ENCODE results near the gene SNTB2.
"Not testable (repeated sequence)": the region's sequence is repeated elsewhere in the genome, so short reads cannot be mapped to it uniquely, and the experiment has no call there.

The SNTB2 gene

GRCh38 chr16:69277413-69277812 is 90.4 kb downstream of the SNTB2 start:
- Mint-ChIP-seq H3K9me3 (no peaks in the 10 kb centered on the region), H3K27ac (no peak overlapping the region), H3K4me1 (no peaks in the 10 kb centered on the region), H3K4me3 (no peak overlapping the region), H3K36me3 (peaks cover 7% of the 10 kb centered on the region), H3K27me3 (no peaks in the 10 kb centered on the region)
- ATAC-seq = no peak

GRCh38 chr16:69283851-69284250 is 96.9 kb downstream of the SNTB2 start:
- no peaks in the 10 kb centered on the region for H3K9me3 Mint-ChIP-seq
- no peaks in the 10 kb centered on the region for H3K36me3 Mint-ChIP-seq
- ATAC-seq = no peak
- no peaks in the 10 kb centered on the region for H3K4me1 Mint-ChIP-seq
- no peak overlapping the region for H3K27ac Mint-ChIP-seq
- H3K4me3 Mint-ChIP-seq = no peak overlapping the region
- no peaks in the 10 kb centered on the region for H3K27me3 Mint-ChIP-seq

- no peaks in the 10 kb centered on the region for H3K9me3 Mint-ChIP-seq
- H3K4me1 Mint-ChIP-seq = no peaks in the 10 kb centered on the region
- no peak overlapping the region for H3K4me3 Mint-ChIP-seq
- no peaks in the 10 kb centered on the region for H3K27me3 Mint-ChIP-seq
- no peaks in the 10 kb centered on the region for H3K36me3 Mint-ChIP-seq
- no peak for ATAC-seq
- no peak overlapping the region for H3K27ac Mint-ChIP-seq
These were observed 98.3 kb downstream of the SNTB2 start for GRCh38 chr16:69285240-69285639.

- Mint-ChIP-seq H3K4me3 (no peak overlapping the region), H3K4me1 (no peaks in the 10 kb centered on the region), H3K9me3 (no peaks in the 10 kb centered on the region), H3K36me3 (no peaks in the 10 kb centered on the region), H3K27me3 (no peaks in the 10 kb centered on the region), H3K27ac (no peak overlapping the region)
- no peak for ATAC-seq
These were observed 100.2 kb downstream of the SNTB2 start for GRCh38 chr16:69286941-69287713.

GRCh38 chr16:69291657-69292056 is 104.7 kb downstream of the SNTB2 start:
- not testable (repeated sequence) for H3K4me3 Mint-ChIP-seq, ATAC-seq, H3K27me3 Mint-ChIP-seq, H3K9me3 Mint-ChIP-seq, H3K4me1 Mint-ChIP-seq, H3K27ac Mint-ChIP-seq, H3K36me3 Mint-ChIP-seq

- no peaks in the 10 kb centered on the region for H3K36me3 Mint-ChIP-seq
- no peaks in the 10 kb centered on the region for H3K9me3 Mint-ChIP-seq
- no peak for ATAC-seq
- H3K4me1 Mint-ChIP-seq = no peaks in the 10 kb centered on the region
- H3K27ac Mint-ChIP-seq = no peak overlapping the region
- H3K27me3 Mint-ChIP-seq = no peaks in the 10 kb centered on the region
- H3K4me3 Mint-ChIP-seq = no peak overlapping the region
These were observed 106.4 kb downstream of the SNTB2 start for GRCh38 chr16:69293401-69293800.

- Mint-ChIP-seq H3K27me3 (no peaks in the 10 kb centered on the region), H3K4me1 (no peaks in the 10 kb centered on the region), H3K9me3 (no peaks in the 10 kb centered on the region), H3K36me3 (no peaks in the 10 kb centered on the region), H3K4me3 (no peak overlapping the region), H3K27ac (no peak overlapping the region)
- ATAC-seq = no peak
These were observed 107.1 kb downstream of the SNTB2 start for GRCh38 chr16:69294051-69294450.

GRCh38 chr16:69296771-69297170 is 109.8 kb downstream of the SNTB2 start:
- H3K27me3 Mint-ChIP-seq, ATAC-seq, H3K9me3 Mint-ChIP-seq, H3K4me3 Mint-ChIP-seq, H3K27ac Mint-ChIP-seq, H3K4me1 Mint-ChIP-seq: not testable (repeated sequence)
- peaks cover 11% of the 10 kb centered on the region for H3K36me3 Mint-ChIP-seq

GRCh38 chr16:69298261-69298660 is 111.3 kb downstream of the SNTB2 start:
- peaks cover 11% of the 10 kb centered on the region for H3K36me3 Mint-ChIP-seq
- no peak overlapping the region for H3K27ac Mint-ChIP-seq
- ATAC-seq = no peak
- no peaks in the 10 kb centered on the region for H3K27me3 Mint-ChIP-seq
- no peak overlapping the region for H3K4me3 Mint-ChIP-seq
- no peaks in the 10 kb centered on the region for H3K9me3 Mint-ChIP-seq
- no peaks in the 10 kb centered on the region for H3K4me1 Mint-ChIP-seq

GRCh38 chr16:69301187-69301586 is 114.2 kb downstream of the SNTB2 start:
- ATAC-seq = no peak
- Mint-ChIP-seq H3K27ac (no peak overlapping the region), H3K4me1 (no peaks in the 10 kb centered on the region), H3K36me3 (peaks cover 11% of the 10 kb centered on the region), H3K9me3 (no peaks in the 10 kb centered on the region), H3K27me3 (no peaks in the 10 kb centered on the region), H3K4me3 (no peak overlapping the region)

GRCh38 chr16:69301861-69302260 is 114.9 kb downstream of the SNTB2 start:
- no peaks in the 10 kb centered on the region for H3K27me3 Mint-ChIP-seq
- H3K36me3 Mint-ChIP-seq = peaks cover 11% of the 10 kb centered on the region
- no peaks in the 10 kb centered on the region for H3K9me3 Mint-ChIP-seq
- ATAC-seq = no peak
- no peak overlapping the region for H3K4me3 Mint-ChIP-seq
- H3K27ac Mint-ChIP-seq = no peak overlapping the region
- H3K4me1 Mint-ChIP-seq = no peaks in the 10 kb centered on the region

GRCh38 chr16:69302301-69302700 is 115.3 kb downstream of the SNTB2 start:
- Mint-ChIP-seq H3K4me1 (no peaks in the 10 kb centered on the region), H3K4me3 (no peak overlapping the region), H3K27ac (no peak overlapping the region), H3K27me3 (no peaks in the 10 kb centered on the region), H3K9me3 (no peaks in the 10 kb centered on the region), H3K36me3 (peaks cover 11% of the 10 kb centered on the region)
- ATAC-seq = no peak

GRCh38 chr16:69306031-69306430 is 119.1 kb downstream of the SNTB2 start:
- Mint-ChIP-seq H3K36me3 (peaks cover 4% of the 10 kb centered on the region), H3K27me3 (no peaks in the 10 kb centered on the region), H3K4me1 (no peaks in the 10 kb centered on the region), H3K27ac (no peak overlapping the region), H3K9me3 (no peaks in the 10 kb centered on the region), H3K4me3 (no peak overlapping the region)
- no peak for ATAC-seq

- H3K27me3 Mint-ChIP-seq = no peaks in the 10 kb centered on the region
These were observed 120.1 kb downstream of the SNTB2 start for GRCh38 chr16:69307091-69307490.

GRCh38 chr16:69307856-69308255 is 120.9 kb downstream of the SNTB2 start:
- no peaks in the 10 kb centered on the region for H3K36me3 Mint-ChIP-seq
- no peak for ATAC-seq
- no peaks in the 10 kb centered on the region for H3K27me3 Mint-ChIP-seq
- H3K9me3 Mint-ChIP-seq = no peaks in the 10 kb centered on the region
- peaks cover 10% of the 10 kb centered on the region for H3K4me1 Mint-ChIP-seq
- no peak overlapping the region for H3K4me3 Mint-ChIP-seq
- H3K27ac Mint-ChIP-seq = no peak overlapping the region

More at GRCh38 chr16:69307091-69307490, 120.1 kb downstream of the SNTB2 start:
- ATAC-seq = no peak
- no peak overlapping the region for H3K4me3 Mint-ChIP-seq
- no peak overlapping the region for H3K27ac Mint-ChIP-seq
- no peaks in the 10 kb centered on the region for H3K9me3 Mint-ChIP-seq
- peaks cover 6% of the 10 kb centered on the region for H3K4me1 Mint-ChIP-seq
- no peaks in the 10 kb centered on the region for H3K36me3 Mint-ChIP-seq

GRCh38 chr16:69309316-69309715 is 122.4 kb downstream of the SNTB2 start:
- Mint-ChIP-seq H3K9me3 (no peaks in the 10 kb centered on the region), H3K27me3 (no peaks in the 10 kb centered on the region), H3K4me1 (peaks cover 24% of the 10 kb centered on the region), H3K4me3 (no peak overlapping the region), H3K27ac (no peak overlapping the region), H3K36me3 (peaks cover under 1% of the 10 kb centered on the region)
- ATAC-seq = no peak

Data from stimulated activated memory B cell treated with anti-CD40 and anti-IgM and Interleukin-4, amounts not matched to agents 10 μg/mL and 1 μg/mL and 100 μg/mL, for 72 hours (primary cell).